ES-I3 (cell line): ENCODE data around the gene SLC38A9.

Source experiments
- H3K36me3 ChIP-seq: 2 replicates; pipeline ENCODE4 v1.6.1; 2013; ENCODE audit warnings: mild to moderate bottlenecking, low read length, control low read depth, moderate library complexity; ENCODE audit not compliant: insufficient read depth
- H3K4me1 ChIP-seq: 2 replicates; pipeline ENCODE4 v1.6.1; 2013; ENCODE audit warnings: mild to moderate bottlenecking, control low read depth, low read length; ENCODE audit not compliant: insufficient read depth
- H3K9ac ChIP-seq: 2 replicates; pipeline ENCODE4 v1.6.1; 2013; ENCODE audit warnings: low read depth, mild to moderate bottlenecking, low read length, moderate library complexity
- H3K9me3 ChIP-seq: 2 replicates; pipeline ENCODE4 v1.6.1; 2013; ENCODE audit warnings: mild to moderate bottlenecking, low read length, moderate library complexity; ENCODE audit not compliant: control insufficient read depth, insufficient read depth

The SLC38A9 gene

GRCh38 chr5:55582256-55582655, 129.9 kb downstream of the SLC38A9 start:
- Histone ChIP-seq H3K4me1 (peaks cover 8% of the 10 kb centered on the region), H3K9ac (no peak overlapping the region), H3K9me3 (no peaks in the 10 kb centered on the region), H3K36me3 (no peaks in the 10 kb centered on the region)

DNA sequence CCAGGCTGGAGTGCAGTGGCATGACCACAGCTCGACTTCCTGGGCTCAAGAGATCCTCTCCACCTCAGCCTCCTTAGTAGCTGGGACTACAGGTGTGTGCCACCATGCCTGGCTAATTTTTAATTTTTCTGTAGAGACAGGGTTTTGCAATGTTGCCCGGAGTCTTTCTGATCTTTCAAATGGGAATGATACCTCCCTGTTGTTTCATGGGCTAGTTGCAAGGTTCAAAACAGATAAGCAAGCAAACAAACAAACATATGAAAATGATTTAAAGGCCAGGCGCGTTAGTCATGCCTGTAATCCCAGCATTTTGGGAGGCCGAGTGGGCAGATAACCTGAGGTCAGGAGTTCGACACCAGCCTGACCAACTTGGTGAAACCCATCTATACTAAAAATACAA, 132.1 kb downstream of the SLC38A9 start:
- H3K9me3 ChIP-seq: no peaks in the 10 kb centered on the region
- no peaks in the 10 kb centered on the region for H3K36me3 ChIP-seq
- peaks cover 19% of the 10 kb centered on the region for H3K4me1 ChIP-seq

GRCh38 chr5:55578771-55579170, 133.4 kb downstream of the SLC38A9 start:
- H3K9me3 ChIP-seq: no peaks in the 10 kb centered on the region
- H3K4me1 ChIP-seq: peaks cover 19% of the 10 kb centered on the region
- no peak overlapping the region for H3K9ac ChIP-seq
- no peaks in the 10 kb centered on the region for H3K36me3 ChIP-seq

More for the DNA sequence above, 132.1 kb downstream of the SLC38A9 start:
- no peak overlapping the region for H3K9ac ChIP-seq

GRCh38 chr5:55577353-55578060, 134.6 kb downstream of the SLC38A9 start:
- H3K36me3 ChIP-seq: no peaks in the 10 kb centered on the region
- H3K9ac ChIP-seq: no peak overlapping the region
- H3K9me3 ChIP-seq: no peaks in the 10 kb centered on the region
- peaks cover 19% of the 10 kb centered on the region for H3K4me1 ChIP-seq

DNA sequence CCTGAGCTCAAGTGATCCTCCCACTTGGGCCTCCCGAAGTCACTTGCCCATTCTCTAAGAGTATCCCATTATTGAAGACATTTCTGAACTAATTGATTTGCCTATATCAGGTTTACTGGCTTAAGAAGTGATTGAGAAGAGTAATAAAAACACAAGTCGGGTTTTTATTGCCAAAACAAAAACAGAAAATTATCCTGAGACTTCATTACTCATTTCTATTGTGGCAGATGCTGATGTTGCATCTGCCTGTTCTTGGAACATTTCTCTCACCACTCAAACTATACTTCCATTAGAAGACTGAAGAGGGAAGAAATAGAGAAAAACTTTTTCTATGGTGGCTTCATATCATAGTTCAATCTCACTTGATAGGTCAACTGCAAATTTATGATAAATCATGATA, 135.5 kb downstream of the SLC38A9 start:
- H3K9ac ChIP-seq: no peak overlapping the region

More for the DNA sequence above, 135.5 kb downstream of the SLC38A9 start:
- Histone ChIP-seq H3K4me1 (peaks cover 23% of the 10 kb centered on the region), H3K9me3 (no peaks in the 10 kb centered on the region), H3K36me3 (no peaks in the 10 kb centered on the region)
